Measurements from ENCODE around the gene AGPS.

- no peak for TF ChIP-seq MAX (IDR thresholded peaks at IDR 0.05)
- no peak for TF ChIP-seq BHLHE40 (IDR thresholded peaks at IDR 0.05; ENCODE audit: low read depth, low read length)
- TF ChIP-seq ESRRA (IDR thresholded peaks at IDR 0.05; ENCODE audit: borderline replicate concordance, low read length): no peak
- no peak for TF ChIP-seq RFX5 (IDR thresholded peaks at IDR 0.05)
- no peak for TF ChIP-seq ZSCAN20 (CRISPR knock-in tag; IDR thresholded peaks at IDR 0.05)
- no peak for TF ChIP-seq USF2 (IDR thresholded peaks at IDR 0.05)
- TF ChIP-seq EP300 (IDR thresholded peaks at IDR 0.05): no peak
Observed at GRCh38 chr2:177353187-177353478, 39.4 kb upstream of the AGPS start.
